MCF 10A (cell line): ENCODE results near the gene MACROH2A1. TPM values are rescaled to one million over a fixed set of nuclear protein-coding genes. Genes with fewer than 3 reads are reported as not detected.

Source experiments
- BruUV-seq: library from RNA; stranded (reverse); fragments of 400-500 nt; replicated peaks from 2 replicates; lab custom pipeline; 2021; lab: Mats Ljungman, UMichigan
- CTCF ChIA-PET: fragments of 300-600 bp; sonication (Branson Sonifier 250); formaldehyde crosslinking; extraction: SDS; loops from one replicate; lab custom pipeline; 2021; ENCODE audit warnings: antibody characterized with exemption, inconsistent platforms; lab: Yijun Ruan, JAX
- POLR2A ChIA-PET: fragments of 300-600, 350-650 bp; sonication (Branson Sonifier 250); formaldehyde crosslinking; extraction: SDS; loops from one replicate; lab custom pipeline; 2020; ENCODE audit warnings: antibody characterized with exemption, inconsistent platforms; lab: Yijun Ruan, JAX
- DNase-seq: peaks from one replicate; pipeline ENCODE4 v3.0.0-alpha.2; 2018; ENCODE audit not compliant: unreplicated experiment
- H3K27ac Mint-ChIP-seq: one replicate; pipeline ENCODE4 v1.8.0; 2022; ENCODE audit warnings: mild to moderate bottlenecking, low read depth, mixed read lengths; ENCODE audit not compliant: unreplicated experiment
- H3K27me3 Mint-ChIP-seq: one replicate; pipeline ENCODE4 v1.8.0; 2022; ENCODE audit warnings: mixed read lengths; ENCODE audit not compliant: insufficient read depth, unreplicated experiment
- H3K36me3 Mint-ChIP-seq: one replicate; pipeline ENCODE4 v1.8.0; 2022; ENCODE audit warnings: mild to moderate bottlenecking, moderate library complexity, mixed read lengths; ENCODE audit not compliant: insufficient read depth, unreplicated experiment
- H3K4me1 Mint-ChIP-seq: one replicate; pipeline ENCODE4 v1.8.0; 2022; ENCODE audit warnings: mixed read lengths; ENCODE audit not compliant: insufficient read depth, unreplicated experiment
- H3K4me3 Mint-ChIP-seq: one replicate; pipeline ENCODE4 v1.8.0; 2022; ENCODE audit warnings: mild to moderate bottlenecking, moderate library complexity, mixed read lengths; ENCODE audit not compliant: unreplicated experiment
- H3K9me3 Mint-ChIP-seq: one replicate; pipeline ENCODE4 v1.8.0; 2022; ENCODE audit warnings: mixed read lengths; ENCODE audit not compliant: unreplicated experiment
- intact Hi-C: fragments of 100-400 bp; cut with micrococcal nuclease; formaldehyde crosslinking; loops from 2 replicates; pipeline ENCODE4 v1.14.1; 2022
- total RNA-seq: library from RNA; stranded (reverse); gene quantifications from 2 replicates; pipeline ENCODE4 v1.2.3, GENCODE V29; 2022
- TF ChIP-seq, protein P1 (sequence below): fragments of 200-600 bp; IDR thresholded peaks from one replicate; pipeline ENCODE4 v1.8.0; 2022; ENCODE audit warnings: antibody characterized with exemption, mild to moderate bottlenecking; ENCODE audit not compliant: unreplicated experiment

The MACROH2A1 gene
- total RNA-seq, 1 experiment from 2014 or later: 306 TPM

DNA sequence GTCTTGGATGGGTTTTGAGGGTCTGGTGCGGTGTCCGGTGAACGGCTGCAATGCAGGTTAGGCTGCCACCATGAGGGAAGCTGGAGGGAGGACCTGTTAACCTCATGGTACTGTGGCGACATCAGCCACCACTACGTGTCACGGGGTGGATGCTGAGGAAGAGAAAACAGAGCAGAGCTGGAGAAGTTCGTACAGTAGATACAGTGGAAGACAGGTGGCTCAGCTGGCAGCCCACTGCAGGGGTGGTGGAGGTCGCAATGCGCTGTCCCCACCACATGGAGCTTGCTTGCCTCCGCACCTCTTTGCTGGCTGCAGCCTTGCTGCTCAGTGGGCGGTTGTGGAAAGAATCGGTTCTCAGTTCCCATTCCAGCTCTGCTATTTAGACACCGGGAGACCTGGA, 45.3 kb upstream of the MACROH2A1 start:
- no TSS peak for BruUV-seq
- H3K27ac Mint-ChIP-seq: no peak overlapping the region
- ChIA-PET POLR2A (no interaction called here), CTCF (interaction anchor here (0.7 to 6.2 kb wide), 6 partner anchors 13 to 386 kb away, joined by 3 to 55 read pairs (median 3); no protein-coding TSS in a partner anchor)
- H3K9me3 Mint-ChIP-seq: no peaks in the 10 kb centered on the region
- no peak for DNase-seq
- H3K4me1 Mint-ChIP-seq: peaks cover 6% of the 10 kb centered on the region
- no peak overlapping the region for H3K4me3 Mint-ChIP-seq
- intact Hi-C loops: no loop called here
- H3K36me3 Mint-ChIP-seq: no peaks in the 10 kb centered on the region
- TF ChIP-seq, protein P1, sequence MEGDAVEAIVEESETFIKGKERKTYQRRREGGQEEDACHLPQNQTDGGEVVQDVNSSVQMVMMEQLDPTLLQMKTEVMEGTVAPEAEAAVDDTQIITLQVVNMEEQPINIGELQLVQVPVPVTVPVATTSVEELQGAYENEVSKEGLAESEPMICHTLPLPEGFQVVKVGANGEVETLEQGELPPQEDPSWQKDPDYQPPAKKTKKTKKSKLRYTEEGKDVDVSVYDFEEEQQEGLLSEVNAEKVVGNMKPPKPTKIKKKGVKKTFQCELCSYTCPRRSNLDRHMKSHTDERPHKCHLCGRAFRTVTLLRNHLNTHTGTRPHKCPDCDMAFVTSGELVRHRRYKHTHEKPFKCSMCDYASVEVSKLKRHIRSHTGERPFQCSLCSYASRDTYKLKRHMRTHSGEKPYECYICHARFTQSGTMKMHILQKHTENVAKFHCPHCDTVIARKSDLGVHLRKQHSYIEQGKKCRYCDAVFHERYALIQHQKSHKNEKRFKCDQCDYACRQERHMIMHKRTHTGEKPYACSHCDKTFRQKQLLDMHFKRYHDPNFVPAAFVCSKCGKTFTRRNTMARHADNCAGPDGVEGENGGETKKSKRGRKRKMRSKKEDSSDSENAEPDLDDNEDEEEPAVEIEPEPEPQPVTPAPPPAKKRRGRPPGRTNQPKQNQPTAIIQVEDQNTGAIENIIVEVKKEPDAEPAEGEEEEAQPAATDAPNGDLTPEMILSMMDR: no peak
- H3K27me3 Mint-ChIP-seq: no peaks in the 10 kb centered on the region

DNA sequence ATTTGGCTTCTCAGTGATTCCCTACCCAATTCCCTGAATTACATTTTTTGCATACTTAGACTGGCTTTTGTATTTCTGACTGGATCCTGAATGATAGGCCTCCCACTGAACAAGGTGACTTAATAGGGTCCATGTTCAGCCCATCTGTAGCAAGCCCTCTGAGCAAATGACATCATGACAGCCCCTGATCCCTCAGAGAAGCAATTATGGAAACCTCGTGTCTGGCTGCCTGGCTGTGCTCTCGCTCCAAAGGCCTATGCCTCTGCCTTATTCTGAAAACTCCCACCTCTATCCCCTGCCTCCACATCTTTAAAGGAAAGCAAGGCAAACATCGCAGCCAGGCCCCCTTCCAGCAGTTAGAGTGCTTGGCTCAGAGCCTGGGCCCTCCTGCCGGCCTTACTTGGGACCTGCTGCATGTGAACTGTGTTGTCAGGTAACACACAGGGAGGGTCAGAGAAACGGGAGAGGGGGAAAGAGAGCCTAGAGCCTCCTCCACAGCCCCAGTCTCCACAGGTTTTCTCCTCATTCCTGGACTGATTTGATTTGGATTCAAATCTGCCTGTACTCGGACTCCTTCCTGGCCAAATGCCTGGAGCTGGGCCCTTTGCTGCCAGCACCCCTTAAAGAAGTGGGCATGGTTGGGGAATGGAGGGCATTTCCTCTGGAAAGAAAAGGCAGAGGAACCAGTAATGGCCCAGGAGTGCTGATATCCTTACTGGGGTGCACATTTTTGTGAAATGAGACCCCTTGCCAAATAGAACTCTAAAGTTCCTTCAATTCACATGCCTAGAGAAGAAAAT, 44.3 kb upstream of the MACROH2A1 start:
- no peak for DNase-seq
- CTCF ChIA-PET: interaction anchor here (0.6 to 7.6 kb wide), 6 partner anchors 14 to 387 kb away, joined by 3 to 60 read pairs (median 16); no protein-coding TSS in a partner anchor
- intact Hi-C loops: no loop called here
- TF ChIP-seq, protein P1: no peak
- H3K36me3 Mint-ChIP-seq: no peaks in the 10 kb centered on the region
- POLR2A ChIA-PET: no interaction called here
- no peak overlapping the region for H3K27ac Mint-ChIP-seq
- H3K4me1 Mint-ChIP-seq: peaks cover 8% of the 10 kb centered on the region
- H3K9me3 Mint-ChIP-seq: no peaks in the 10 kb centered on the region
- BruUV-seq: no TSS peak
- no peak overlapping the region for H3K4me3 Mint-ChIP-seq
- H3K27me3 Mint-ChIP-seq: no peaks in the 10 kb centered on the region

DNA sequence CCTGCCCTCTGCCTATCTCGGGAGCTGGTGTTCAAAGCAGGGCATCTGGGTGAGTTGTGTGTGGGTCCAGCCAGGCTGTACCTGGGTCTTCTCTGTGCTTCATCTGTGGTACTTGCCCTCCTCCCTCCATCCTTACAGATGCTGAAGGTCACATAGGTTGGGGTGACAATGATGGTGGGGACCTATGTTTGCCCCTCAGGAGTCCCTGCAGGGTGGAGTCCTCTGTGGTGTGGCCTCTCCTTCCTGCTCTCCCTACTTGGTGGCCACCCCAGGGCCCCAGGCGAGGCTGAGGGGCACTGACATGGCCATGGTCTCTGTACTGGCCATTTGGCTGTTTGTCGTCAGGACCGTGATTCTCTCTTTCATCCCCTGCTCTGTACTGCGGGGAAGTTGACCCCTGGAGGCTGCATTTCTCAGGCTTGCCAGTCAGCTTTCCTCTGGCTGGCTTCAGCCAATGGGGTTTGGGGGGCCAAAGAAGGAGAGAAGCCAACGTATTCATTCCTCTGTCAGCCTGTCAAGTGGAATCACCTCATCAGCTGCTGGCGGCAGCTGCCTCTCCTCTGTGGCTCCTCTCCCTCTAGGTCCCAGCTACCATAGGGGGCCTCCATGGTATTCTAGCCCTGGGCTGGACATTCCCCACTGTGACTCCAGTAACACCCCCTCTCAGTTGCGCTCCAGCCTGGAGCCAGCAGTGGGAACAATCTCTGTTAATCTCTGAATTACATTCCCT, 43.6 kb upstream of the MACROH2A1 start:
- no peaks in the 10 kb centered on the region for H3K36me3 Mint-ChIP-seq
- intact Hi-C loops: no loop called here
- BruUV-seq: no TSS peak
- no peaks in the 10 kb centered on the region for H3K9me3 Mint-ChIP-seq
- DNase-seq: no peak
- H3K27me3 Mint-ChIP-seq: no peaks in the 10 kb centered on the region
- H3K27ac Mint-ChIP-seq: no peak overlapping the region
- H3K4me1 Mint-ChIP-seq: peaks cover 10% of the 10 kb centered on the region
- TF ChIP-seq, protein P1: no peak
- H3K4me3 Mint-ChIP-seq: no peak overlapping the region
- ChIA-PET CTCF (interaction anchor here (0.7 to 7.6 kb wide), 3 partner anchors 13 to 17 kb away, joined by 5 to 60 read pairs (median 11); no protein-coding TSS in a partner anchor), POLR2A (interaction anchor here (0.5 to 0.9 kb wide), 2 partner anchors 342 to 690 kb away, joined by 3 read pairs; partner anchors contain the start of gene SMAD5)

DNA sequence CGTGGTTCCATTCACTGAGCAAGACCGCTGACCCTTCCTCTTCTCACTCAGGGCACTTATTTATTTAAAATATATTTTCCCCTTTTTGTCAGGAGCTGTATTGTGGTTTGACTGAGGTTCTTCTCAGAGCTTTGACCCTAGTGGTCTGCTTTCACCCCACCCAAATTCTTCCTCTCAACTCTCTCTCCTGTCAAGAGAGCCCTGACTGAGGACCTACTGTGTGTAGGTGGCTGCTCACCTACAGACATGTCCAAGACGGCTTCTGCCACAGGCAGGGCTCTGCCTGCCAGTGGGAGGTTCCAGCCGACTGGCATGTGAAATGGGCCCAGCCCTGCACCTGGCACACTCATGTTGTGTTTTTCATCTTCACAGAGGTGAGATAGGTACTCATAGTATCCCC, 42.9 kb upstream of the MACROH2A1 start:
- peaks cover 10% of the 10 kb centered on the region for H3K4me1 Mint-ChIP-seq
- ChIA-PET CTCF (interaction anchor here (0.8 to 7.6 kb wide), 4 partner anchors 16 to 108 kb away, joined by 5 to 60 read pairs (median 10); no protein-coding TSS in a partner anchor), POLR2A (interaction anchor here (0.6 to 0.9 kb wide), 2 partner anchors 19 to 342 kb away, joined by 3 read pairs; no protein-coding TSS in a partner anchor)
- H3K27ac Mint-ChIP-seq: no peak overlapping the region
- H3K36me3 Mint-ChIP-seq: no peaks in the 10 kb centered on the region
- intact Hi-C loops: no loop called here
- H3K4me3 Mint-ChIP-seq: no peak overlapping the region
- no peaks in the 10 kb centered on the region for H3K27me3 Mint-ChIP-seq
- TF ChIP-seq, protein P1: no peak
- BruUV-seq: no TSS peak
- DNase-seq: no peak
- H3K9me3 Mint-ChIP-seq: no peaks in the 10 kb centered on the region
